GM21526 (cell line): Measurements from ENCODE around the gene FAM78A.
"Not testable (repeated sequence)": the region's sequence is repeated elsewhere in the genome, so short reads cannot be mapped to it uniquely, and the experiment has no call there.

Source experiments
- ATAC-seq: cut with Tn5 transposase; IDR thresholded peaks from one replicate; pipeline ENCODE4 v1.9.1; 2021; ENCODE audit warnings: moderate library complexity; ENCODE audit not compliant: unreplicated experiment, low FRiP score

The FAM78A gene

GRCh38 chr9:131216806-131217205 lies 59.5 kb downstream of the FAM78A start:
- ATAC-seq = no peak

- no peak for ATAC-seq
Measured at GRCh38 chr9:131214876-131215275, 61.4 kb downstream of the FAM78A start.

- ATAC-seq = no peak
Measured at GRCh38 chr9:131214286-131214856, 61.9 kb downstream of the FAM78A start.

- ATAC-seq = not testable (repeated sequence)
Measured at GRCh38 chr9:131211920-131212319, 64.4 kb downstream of the FAM78A start.
